Superior temporal gyrus (tissue), 1 donor: ENCODE measurements around the gene HPS1.
"Not testable (repeated sequence)": the region's sequence is repeated elsewhere in the genome, so short reads cannot be mapped to it uniquely, and the experiment has no call there.

Source experiments
- DNase-seq: peaks from one replicate; pipeline ENCODE4 v3.0.0-alpha.2; 2016; ENCODE audit errors: extremely low spot score

The HPS1 gene

DNA sequence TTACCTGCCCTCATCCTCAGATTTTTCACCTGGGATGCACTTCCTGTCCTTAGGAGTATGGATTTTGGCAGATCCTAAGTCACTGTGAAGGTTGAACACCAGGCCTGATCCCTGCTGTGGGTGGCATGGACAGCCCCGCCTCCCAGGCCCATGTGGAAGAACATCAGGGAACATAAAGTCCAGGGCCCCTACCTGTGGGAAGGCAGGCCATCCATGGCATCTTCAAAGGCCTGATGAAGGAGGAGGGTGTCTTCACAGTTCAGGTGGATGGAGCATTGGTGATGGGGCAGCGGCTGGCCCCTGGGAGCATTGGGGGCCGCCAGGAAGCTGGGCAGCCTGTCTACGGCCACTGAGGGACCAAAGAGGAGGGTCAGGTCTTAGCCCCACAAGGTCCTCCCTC is 56.3 kb downstream of the HPS1 start:
- DNase-seq, result no peak

DNA sequence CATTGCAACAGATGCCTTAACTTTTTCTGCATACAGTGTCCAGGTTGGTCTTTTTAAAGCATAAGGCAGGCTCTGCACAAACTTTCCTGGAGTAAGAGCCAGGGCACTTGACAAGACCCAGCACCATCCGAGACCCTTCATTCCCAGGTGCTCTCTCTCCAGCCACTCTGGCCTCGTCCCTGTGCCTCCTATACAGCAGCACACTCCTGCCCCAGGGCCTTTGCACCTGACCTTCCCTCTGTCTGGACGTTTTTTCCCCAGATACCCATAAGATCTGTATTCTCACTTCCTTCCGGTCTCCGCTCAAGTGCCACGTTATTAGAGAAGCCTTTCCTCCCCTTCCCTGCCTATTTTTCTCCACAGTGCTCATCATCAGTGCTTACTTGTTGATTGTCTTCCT is 57.3 kb downstream of the HPS1 start:
- DNase-seq, result no peak

DNA sequence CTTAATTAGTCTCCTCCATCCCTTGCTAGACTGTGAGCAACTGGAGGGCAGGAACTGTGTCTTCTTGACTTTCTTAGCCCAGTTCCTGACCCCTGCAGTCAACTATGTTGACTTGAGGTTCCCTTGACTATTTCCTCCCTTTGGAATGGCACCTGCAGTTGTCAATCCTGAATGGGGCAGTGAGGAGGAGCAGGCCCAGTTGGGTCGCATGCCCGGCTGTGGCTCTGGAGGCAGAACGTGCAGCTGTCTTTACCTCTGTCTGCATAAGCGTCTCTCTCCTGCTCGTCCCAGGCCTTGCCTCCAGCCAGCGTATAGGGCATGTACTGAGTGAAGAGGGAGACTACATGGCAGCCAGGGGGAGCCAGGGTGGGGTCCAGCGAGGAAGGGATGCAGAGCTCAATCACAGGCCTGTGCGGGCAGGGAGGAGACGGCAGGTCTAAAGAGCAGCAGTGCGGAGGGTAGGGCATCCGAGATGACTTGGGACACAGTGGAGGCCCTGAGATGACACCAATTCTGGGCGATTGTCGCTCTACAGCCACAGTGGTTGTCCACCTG is 58.6 kb downstream of the HPS1 start:
- no peak for DNase-seq

DNA sequence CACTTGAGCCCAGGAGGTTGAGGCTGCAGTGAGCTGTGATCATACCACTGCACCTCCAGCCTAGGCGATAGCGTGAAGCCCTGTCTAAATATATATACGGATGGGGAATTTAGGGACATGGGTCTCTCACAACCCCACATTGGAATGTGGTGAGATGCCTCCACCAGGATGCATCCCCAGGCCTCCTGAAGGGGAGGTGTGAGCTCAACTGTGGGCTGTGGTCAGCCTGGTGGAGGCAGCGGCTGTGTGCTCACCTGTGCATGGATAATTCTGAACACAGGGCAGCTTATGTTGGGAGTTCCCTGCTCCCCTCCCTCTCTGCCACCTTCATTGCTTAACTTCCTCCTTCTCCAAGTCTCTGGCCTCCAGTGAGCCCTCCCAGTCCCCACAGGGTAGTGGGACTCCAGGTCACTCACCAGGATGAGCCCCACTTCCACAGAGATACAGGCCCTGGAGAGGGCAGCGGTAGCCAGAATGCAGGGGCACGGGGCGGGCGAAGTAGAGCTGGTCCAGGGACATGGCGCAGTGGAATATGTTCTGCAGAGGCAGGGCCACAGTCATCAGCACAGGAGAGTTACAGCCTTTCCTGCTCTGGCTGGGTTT is 62.1 kb downstream of the HPS1 start:
- no peak for DNase-seq

DNA sequence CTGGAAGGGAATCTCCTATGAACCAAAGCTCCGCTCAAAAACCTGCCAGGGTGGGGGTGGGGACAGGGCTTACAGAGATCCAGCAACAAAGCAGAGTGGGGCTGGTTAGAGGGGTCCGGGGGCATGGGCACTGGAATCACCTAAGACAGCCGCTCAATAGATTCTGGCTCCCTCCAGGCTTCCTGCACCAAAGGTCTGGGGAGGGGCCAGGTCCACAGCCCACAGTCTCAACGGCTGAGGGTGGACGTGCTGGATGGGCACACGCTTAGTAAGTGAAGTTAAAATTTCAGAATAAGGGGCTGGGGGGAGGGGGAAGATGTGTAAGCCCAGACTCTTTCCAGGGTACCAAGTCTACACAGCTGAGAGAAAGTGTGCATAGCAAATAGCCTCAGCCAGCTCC is 62.9 kb downstream of the HPS1 start:
- no peak for DNase-seq

DNA sequence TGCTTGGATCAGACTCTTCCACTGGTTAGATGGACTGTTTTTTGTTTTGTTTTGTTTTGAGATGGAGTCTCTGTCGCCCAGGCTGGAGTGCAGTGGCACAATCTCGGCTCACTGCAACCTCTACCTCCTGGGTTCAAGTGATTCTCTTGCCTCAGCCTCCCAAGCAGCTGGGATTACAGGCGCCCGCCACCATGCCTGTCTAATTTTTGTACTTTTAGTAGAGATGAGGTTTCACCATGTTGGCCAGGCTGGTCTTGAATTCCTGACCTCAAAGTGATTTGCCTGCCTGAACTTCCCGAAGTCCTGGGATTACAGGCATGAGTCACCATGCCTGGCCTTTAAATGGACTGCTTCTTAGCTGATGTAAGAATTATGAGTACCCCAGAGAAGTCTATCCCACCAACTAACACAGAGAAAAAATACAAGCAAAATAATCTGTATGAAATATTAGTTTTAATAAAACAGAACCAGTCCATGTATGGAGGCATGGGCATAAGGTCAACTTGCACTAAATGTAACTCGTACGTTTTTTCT is 63.5 kb downstream of the HPS1 start:
- not testable (repeated sequence) for DNase-seq

DNA sequence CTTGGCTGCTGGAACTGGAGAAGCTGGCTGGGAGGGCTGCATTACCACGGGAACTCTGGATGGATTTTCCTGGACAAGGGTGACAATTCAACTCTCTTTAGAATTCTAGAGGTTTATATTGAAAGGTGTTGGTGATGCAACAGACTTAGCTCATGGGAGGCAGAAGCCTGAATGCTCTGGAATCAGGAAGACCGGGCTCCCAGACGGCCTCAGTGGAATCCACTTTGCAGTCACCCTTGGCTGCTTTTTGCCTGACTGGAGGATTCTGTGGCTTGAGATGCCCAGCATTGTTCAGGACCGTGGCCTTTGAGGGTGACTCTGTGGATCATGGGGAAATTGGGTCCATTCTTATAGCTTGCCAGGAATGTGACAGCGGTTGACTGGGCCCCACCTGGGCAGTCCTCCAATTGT is 64.0 kb downstream of the HPS1 start:
- DNase-seq, result no peak

DNA sequence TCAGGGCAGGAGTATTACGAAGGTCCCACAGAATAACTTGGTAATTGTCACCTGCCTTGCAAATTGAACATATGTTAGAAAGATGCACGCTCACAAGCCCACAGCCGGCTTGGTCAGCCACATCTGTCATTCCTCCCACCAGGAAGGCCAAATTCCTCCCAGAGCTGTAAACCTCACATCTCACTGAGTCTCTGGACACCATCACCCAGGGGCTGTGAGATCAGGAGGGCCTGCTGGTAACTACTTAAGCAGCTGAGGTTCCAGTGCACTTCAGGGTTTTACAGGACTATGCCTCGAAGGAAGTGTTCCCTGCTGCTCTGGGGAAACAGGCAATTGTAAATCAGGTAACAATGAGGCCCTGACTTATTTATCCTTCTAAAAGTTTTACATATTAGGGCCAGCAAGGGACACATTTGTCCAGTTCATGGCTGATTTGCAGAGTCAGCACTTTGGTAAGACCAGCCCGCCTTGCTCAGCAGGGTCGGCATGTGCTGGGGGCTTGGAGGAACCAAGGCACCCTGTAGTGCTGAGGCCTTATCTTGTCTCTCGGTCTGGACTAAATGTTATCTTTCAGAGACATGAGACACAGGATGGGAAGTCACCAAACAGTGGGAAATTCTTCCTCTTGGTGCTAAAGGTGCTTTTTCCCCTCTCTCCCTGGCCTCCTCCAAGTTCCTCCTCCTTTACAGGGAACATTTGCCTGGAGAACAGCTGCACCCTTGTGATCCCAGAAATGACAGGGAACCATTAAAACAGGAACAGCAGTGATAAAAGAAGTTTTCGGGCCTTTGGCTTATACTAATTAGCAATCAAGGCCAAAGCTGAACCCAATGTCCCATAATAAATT is 66.0 kb downstream of the HPS1 start:
- DNase-seq, result no peak

DNA sequence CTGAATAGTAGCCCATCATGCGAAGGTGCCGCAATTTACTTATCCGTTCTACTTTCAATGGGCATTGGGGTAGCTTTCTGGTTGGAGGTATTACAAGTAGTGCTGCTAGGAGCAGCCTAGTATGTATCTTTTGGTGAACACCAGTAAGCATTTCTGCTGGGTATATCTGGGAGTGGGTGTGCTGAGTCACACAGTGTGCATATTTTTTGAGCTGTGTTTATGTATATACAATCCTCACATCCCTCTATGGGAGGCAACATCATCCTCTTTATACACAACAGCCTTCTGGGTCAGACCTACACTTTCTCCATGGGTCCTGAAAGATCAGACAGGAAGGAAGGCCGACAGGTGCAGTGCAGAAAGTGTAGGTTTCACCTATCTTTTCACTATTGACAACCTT is 68.0 kb downstream of the HPS1 start:
- DNase-seq, result no peak

DNA sequence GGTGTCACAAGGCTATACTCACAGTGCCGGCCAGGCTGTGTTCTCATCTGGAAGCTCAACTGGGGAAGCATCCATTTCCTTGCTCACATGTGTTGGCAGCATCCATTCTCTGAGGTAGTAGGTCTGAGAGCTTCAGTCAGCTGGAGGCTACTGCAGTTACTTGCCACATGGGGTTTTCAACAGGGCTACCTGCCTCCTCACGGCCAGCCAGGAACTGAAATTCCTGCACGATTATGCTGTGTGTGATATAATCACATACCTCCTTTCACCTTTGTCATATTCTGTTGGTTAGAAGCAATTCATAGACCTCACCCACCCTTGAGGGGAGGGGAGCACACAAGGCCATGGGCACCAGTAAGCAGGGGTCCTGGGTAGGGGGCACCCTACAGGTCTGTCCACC is 69.2 kb downstream of the HPS1 start:
- no peak for DNase-seq

DNA sequence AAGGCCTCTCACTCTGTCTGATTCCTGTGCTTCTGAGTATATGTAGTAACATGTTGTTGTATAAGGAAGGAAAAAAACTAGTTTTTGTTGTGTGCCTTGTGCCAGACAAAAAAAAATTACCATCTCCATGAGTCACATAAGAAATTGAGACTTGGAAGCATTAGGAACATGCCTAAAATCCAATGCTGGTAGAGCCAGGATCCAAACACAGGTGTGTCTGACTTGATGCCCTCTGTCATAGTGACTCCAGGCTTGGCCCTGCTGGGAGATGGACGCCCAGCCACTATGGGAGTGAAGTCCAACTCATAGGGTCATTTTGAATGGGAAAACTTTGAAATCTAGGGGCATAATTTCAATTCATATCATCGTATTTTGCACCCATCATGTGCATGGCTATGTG is 69.7 kb downstream of the HPS1 start:
- DNase-seq, result no peak

DNA sequence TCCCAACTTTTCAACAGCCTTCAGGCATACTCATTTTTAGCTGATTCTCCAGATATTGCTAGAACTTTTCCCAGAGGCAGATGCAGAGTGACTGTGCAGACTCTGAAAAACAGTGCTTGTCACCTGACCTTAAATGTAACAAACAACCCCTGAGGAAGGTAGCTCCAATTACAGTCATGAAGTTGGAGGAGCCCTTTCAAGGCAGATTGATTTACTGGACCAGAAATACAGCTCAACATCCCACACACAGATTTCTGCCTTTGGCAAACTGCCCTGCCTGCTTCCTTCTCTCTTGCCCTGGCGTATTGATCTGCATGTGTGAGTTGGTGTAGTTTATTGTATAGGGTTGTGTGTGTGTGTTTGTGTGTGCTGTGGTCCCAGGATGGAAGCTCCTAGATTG is 70.2 kb downstream of the HPS1 start:
- no peak for DNase-seq

DNA sequence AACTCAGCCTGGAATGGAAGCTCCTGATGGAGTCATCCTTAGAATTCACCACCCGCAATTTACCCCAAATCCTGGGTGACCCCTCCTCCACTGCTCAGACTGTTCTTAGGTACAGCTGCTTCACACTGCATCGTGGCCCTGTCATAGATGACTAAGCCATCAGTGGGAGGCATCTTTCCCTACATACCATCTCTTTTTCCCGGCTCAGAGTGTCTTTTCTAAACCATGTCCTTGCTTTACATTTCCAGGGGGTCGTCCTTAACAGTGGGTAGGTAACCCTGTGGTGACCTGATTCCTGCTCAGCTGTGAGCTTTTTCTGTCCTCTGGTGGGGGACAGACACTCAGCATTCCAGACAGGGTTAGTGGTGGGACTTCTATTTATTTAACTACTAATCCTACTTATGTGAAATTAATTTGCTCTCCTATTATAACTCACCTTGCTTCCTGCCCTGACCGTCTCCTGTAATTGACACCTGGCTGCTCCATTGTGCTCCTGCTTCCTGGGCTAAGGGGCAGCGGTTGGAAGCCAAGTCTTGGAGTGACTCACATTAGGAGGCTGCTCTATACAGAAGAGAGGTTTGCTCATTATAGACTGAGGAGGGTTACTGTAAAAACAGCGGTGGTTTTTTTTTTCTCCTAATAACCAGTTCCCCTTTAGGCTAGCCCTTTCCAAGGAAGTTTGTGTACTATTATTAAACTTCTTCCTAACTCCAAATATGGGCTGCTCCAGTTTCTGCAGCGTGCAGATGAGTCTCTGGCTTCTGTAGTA is 72.3 kb downstream of the HPS1 start:
- no peak for DNase-seq

DNA sequence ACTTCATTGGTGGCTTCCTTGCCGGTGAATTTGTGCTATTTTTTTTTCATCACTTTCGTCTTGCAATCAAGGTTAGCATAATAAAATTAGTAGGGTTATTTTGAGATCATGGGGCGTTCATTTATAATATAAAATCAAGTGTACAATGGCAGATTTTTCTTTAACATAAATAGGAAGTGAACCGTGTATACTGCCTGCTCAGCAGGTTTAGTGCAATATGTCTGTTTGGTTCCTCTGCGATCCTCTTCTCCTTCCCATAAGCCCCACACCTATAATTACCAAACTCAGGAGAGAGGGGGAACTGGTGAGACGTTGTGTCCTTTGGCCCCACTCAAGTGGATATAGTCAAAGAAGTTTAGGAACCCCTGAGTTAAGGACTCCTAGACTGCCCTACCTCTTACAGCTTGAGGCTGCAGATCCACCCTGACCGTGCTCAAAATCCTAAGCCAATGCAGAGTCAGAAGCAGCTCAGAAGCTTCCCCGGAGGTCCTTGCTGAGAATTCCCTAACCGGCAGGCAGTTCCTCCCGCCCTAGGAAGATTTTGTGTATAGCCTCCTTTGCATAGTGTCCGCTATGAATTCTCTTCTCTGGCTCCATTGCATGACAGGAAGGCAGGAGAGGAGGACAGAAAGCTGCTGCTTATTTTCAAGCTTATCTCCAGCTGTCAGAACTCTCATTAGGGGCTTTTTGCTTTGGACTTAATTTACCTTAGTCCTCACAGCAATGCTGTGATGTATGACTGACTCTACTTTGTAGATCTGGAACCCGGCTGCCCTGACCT is 73.3 kb downstream of the HPS1 start:
- DNase-seq, result no peak

DNA sequence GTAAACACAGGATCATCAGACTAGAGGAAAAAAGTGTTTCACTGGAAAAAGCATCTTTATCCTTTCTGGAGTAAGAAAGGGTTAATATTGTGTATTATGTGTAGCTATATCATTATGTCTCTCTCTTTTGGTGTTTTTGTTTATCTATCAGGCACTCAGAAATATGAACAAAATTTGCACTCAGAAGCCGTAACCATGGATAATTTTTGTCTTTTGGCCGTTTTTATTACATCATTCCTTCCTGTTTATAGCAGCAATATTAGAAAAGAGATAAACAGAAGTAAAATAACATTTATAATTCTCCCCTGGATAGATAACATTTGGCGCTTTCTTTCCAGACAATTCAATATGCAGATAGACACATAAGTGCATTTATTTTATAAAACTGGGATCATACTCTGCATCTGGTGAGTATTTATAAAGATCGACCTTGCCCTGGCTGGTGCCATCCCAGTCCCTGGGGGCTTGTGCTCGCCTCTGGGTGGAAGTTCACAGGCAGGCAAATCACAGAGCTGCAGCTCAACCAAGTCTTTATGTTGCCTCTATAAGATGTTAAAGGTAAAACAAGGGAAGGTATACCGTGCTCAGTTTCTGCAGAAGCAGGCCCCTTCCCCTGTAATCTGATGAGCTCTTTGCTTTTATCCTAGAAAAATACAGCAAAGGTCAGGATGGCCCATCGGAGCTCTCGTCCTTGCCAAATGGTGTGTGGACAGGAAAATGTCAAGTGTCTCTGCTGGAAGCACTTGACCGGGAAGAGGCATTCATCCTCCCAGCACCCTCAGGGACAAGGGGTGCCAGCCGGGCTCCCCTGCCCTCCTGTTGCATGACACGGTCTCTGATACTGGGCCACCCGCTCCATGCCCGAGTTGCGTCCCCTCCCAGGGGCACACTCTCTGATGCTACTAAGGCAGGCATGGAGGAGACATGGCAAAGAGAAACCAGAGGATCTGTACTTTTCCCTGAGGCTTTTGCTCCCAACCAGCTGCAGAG is 75.6 kb downstream of the HPS1 start:
- no peak for DNase-seq

DNA sequence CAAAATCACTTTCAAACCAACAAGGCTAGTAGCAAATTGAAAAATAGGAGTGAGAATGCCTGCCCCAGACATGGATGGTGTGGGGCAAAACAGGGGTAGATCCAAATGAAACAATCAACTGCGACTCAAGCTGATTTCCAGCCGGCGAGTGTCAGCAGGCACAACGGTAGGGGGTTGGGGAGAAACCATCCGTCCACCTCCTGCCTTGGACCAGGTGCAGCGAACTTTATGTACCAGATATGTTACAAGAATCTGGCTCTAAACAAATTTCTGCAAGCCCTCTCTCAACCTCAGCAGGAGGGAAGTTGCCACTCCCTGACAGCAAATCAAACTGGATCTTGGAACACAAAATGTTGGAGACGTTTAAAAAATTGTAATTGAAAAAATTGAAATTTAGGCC is 76.9 kb downstream of the HPS1 start:
- DNase-seq, result no peak

DNA sequence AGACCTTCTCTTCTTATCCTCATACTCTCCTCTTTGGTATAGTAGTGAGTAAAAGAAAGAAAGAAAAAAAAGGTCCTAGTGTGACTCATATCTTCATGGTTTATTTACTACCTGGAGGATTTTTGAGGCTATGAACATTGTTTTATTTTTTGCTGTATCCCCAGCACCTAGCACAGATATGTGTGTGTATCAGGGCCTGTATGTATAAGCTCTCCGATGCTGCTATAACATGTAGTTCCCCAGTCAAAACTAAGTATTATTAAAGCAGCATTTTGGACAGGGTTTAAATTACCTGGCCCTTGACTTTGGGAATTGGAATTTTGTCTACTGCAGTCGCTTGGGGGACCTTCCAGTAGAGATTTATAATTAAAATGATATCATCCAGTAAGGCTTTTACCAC is 78.1 kb downstream of the HPS1 start:
- no peak for DNase-seq

DNA sequence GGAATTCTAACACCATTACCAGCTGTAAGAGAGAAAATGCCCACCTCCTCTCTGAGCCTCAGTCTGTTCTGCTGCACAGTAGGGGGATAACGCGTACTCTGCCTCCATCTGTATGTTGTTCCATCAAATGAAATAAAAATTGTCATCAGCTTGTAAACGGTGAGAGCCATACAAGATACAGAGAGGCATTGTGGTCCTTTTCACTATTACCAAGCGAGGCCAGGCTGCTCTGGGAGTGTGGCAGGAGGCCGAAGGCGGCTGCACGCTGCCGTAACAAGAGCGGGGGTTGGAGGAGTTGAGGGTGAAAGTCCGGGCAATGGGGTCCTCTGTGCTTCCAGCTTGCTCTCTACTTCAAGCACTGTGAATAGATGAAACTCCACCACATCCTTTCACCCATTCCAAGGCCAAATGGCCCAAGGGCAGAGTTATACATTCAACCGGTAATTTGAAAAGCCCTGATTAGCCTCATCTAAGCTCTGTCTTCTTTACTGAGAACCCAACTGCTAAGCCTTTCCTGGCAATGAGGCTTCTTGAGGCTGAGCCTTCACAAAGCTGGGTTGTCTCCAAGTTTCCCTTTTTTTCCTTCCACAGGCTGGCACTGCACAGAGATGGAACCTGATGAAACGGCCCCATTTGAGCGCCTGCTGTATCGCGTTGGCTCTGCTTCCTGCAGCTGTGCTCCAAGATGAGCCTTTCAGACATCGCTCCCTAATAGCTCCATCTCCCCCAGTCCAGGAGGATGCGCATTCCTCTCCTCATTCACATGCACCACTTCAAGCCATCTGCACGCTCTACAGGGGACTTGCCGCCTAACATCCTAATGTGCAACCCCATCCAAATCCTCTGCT is 78.9 kb downstream of the HPS1 start:
- peak; percentile 74 for DNase-seq
